Measurements from ENCODE around the gene ZMYM2.

GRCh38 chr13:20105161-20105689, 146.7 kb downstream of the ZMYM2 start:
- TF ChIP-seq CTCF (IDR thresholded peaks at IDR 0.05) (no peak), POLR2A (IDR thresholded peaks at IDR 0.05) (no peak), EP300 (IDR thresholded peaks at IDR 0.05) (no peak)
